Ishikawa (cell line): ENCODE data around the gene SLC25A26.

ENCODE experiments used
- CEBPB ChIP-seq: IDR thresholded peaks from 2 replicates; pipeline ENCODE4 v1.6.1; 2012
- CREB1 ChIP-seq: IDR thresholded peaks from 2 replicates; pipeline ENCODE4 v1.6.1; 2012; ENCODE audit warnings: low read depth
- EGR1 ChIP-seq: IDR thresholded peaks from 2 replicates; pipeline ENCODE4 v1.6.1; 2012
- EP300 ChIP-seq: IDR thresholded peaks from 2 replicates; pipeline ENCODE4 v1.6.1; 2012; ENCODE audit warnings: borderline replicate concordance
- FOXM1 ChIP-seq: IDR thresholded peaks from 2 replicates; pipeline ENCODE4 v1.6.1; 2012; ENCODE audit warnings: low read depth, borderline replicate concordance
- NFIC ChIP-seq: IDR thresholded peaks from 2 replicates; pipeline ENCODE4 v1.6.1; 2012
- RAD21 ChIP-seq: IDR thresholded peaks from 2 replicates; pipeline ENCODE4 v1.6.1; 2012; ENCODE audit warnings: low read depth
- TAF1 ChIP-seq: IDR thresholded peaks from 2 replicates; pipeline ENCODE4 v1.6.1; 2012; ENCODE audit warnings: low read depth, mild to moderate bottlenecking
- TCF12 ChIP-seq: IDR thresholded peaks from 2 replicates; pipeline ENCODE4 v1.6.1; 2012; ENCODE audit warnings: low read depth
- TEAD4 ChIP-seq: IDR thresholded peaks from 2 replicates; pipeline ENCODE4 v1.6.1; 2012
- YY1 ChIP-seq: IDR thresholded peaks from 2 replicates; pipeline ENCODE4 v1.6.1; 2012; ENCODE audit warnings: low read depth
- ZBTB7A ChIP-seq: IDR thresholded peaks from 2 replicates; pipeline ENCODE4 v1.6.1; 2012; ENCODE audit warnings: low read depth
- TF ChIP-seq, protein P1 (sequence below): IDR thresholded peaks from 2 replicates; pipeline ENCODE4 v1.6.1; 2012
- TF ChIP-seq, protein P2 (sequence below): IDR thresholded peaks from 2 replicates; pipeline ENCODE4 v1.6.1; 2012; ENCODE audit warnings: low read depth, mild to moderate bottlenecking
- TF ChIP-seq, protein P3 (sequence below): IDR thresholded peaks from 2 replicates; pipeline ENCODE4 v1.6.1; 2012

The SLC25A26 gene

DNA sequence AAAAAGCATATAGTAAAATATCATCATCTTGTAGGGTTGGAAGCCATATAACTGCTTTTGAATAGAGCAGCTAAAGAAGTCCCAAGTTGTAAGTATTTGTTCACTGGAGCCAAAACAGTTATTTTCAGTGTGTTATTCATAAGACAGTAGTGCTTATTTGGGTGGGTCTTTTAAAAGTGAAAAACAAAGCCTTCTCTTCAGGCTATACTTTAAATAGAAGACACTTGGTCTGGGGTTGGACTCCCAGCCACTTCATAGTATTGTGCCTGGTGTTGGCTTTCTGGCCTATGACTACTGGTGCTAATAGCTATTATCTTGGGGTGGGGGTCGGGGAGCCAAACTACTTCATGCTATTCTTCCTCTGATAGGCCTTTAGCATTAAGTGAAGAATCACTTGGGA is 135.2 kb downstream of the SLC25A26 start:
- TF ChIP-seq YY1 (no peak), NFIC (no peak), EGR1 (no peak), EP300 (no peak), ZBTB7A (no peak), CREB1 (no peak), TEAD4 (no peak), CEBPB (no peak), RAD21 (no peak), TCF12 (no peak), FOXM1 (no peak), TAF1 (no peak)
- TF ChIP-seq, protein P1, sequence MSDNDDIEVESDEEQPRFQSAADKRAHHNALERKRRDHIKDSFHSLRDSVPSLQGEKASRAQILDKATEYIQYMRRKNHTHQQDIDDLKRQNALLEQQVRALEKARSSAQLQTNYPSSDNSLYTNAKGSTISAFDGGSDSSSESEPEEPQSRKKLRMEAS: no peak
- TF ChIP-seq, protein P2, sequence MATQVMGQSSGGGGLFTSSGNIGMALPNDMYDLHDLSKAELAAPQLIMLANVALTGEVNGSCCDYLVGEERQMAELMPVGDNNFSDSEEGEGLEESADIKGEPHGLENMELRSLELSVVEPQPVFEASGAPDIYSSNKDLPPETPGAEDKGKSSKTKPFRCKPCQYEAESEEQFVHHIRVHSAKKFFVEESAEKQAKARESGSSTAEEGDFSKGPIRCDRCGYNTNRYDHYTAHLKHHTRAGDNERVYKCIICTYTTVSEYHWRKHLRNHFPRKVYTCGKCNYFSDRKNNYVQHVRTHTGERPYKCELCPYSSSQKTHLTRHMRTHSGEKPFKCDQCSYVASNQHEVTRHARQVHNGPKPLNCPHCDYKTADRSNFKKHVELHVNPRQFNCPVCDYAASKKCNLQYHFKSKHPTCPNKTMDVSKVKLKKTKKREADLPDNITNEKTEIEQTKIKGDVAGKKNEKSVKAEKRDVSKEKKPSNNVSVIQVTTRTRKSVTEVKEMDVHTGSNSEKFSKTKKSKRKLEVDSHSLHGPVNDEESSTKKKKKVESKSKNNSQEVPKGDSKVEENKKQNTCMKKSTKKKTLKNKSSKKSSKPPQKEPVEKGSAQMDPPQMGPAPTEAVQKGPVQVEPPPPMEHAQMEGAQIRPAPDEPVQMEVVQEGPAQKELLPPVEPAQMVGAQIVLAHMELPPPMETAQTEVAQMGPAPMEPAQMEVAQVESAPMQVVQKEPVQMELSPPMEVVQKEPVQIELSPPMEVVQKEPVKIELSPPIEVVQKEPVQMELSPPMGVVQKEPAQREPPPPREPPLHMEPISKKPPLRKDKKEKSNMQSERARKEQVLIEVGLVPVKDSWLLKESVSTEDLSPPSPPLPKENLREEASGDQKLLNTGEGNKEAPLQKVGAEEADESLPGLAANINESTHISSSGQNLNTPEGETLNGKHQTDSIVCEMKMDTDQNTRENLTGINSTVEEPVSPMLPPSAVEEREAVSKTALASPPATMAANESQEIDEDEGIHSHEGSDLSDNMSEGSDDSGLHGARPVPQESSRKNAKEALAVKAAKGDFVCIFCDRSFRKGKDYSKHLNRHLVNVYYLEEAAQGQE: no peak
- TF ChIP-seq, protein P3, sequence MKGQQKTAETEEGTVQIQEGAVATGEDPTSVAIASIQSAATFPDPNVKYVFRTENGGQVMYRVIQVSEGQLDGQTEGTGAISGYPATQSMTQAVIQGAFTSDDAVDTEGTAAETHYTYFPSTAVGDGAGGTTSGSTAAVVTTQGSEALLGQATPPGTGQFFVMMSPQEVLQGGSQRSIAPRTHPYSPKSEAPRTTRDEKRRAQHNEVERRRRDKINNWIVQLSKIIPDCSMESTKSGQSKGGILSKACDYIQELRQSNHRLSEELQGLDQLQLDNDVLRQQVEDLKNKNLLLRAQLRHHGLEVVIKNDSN: no peak

DNA sequence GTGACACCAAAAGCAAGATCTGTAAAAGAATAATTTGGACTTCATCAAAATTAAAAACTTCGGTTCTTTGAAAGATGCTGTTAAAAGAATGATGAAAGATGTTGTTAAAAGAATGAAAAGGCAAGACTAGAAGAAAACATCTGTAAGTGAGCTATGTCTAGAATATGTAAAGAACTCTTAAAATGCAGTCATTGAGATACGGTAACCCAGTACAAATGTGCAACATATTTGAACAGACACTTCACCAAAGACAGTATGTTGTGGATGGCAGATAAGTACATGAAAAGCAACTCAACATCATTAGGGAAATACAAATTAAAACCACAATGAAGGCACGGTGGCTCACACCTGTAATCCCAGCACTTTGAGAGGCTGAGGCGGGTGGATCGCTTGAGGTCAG is 140.6 kb downstream of the SLC25A26 start:
- TF ChIP-seq FOXM1: no peak
- TF ChIP-seq, protein P2: no peak
- no peak for TF ChIP-seq CEBPB
- TF ChIP-seq ZBTB7A: no peak
- no peak for TF ChIP-seq EP300
- TF ChIP-seq, protein P3: no peak
- no peak for TF ChIP-seq CREB1

DNA sequence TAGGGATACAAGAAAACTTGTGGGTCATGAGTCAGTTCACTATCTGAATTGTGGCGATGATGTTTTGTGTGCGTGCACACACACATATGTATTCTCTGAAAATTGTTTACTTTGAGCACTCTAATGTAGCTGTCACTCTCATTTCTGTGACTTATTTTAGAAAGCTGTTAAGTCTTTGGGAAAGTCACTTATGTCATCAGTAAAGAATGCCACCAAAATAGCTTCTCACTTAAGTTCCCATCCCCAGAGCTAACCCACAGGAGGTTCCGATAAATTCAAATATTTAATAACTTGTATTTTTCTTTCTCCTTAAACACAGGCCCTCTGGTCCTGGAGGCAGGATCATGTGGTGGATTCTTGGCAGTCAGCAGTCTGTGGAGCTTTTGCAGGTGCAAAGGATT is 141.7 kb downstream of the SLC25A26 start:
- TF ChIP-seq ZBTB7A: no peak
- TF ChIP-seq, protein P1: no peak
- TF ChIP-seq TAF1: no peak
- TF ChIP-seq, protein P3: no peak
- TF ChIP-seq, protein P2: no peak
- no peak for TF ChIP-seq CREB1

DNA sequence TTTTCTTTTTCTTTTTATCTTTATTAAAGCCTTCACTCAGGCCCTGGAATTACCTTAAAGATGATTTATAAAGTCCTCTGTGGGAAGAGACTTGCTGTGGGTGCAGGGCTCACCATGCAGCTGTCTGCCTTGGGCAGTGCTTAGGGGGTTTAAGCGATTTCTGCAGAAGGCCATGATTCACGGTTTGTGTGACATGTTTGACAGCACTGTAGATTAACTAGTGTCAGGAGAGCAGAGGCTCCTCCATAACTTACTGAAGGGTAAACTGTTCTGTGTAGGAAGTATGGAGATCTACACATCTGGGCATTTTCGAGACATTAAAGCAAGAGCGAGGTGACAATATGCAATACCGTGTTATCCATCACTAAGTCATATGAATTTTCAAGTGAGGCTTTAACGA is 142.3 kb downstream of the SLC25A26 start:
- TF ChIP-seq, protein P2: no peak
- TF ChIP-seq, protein P3: no peak
- TF ChIP-seq RAD21 (no peak), EGR1 (no peak), TAF1 (no peak), FOXM1 (no peak), CREB1 (no peak), TEAD4 (no peak), EP300 (no peak), TCF12 (no peak), NFIC (no peak), YY1 (no peak), CEBPB (no peak)
- TF ChIP-seq, protein P1: no peak
